Gastrocnemius medialis (tissue), 4 donors: ENCODE measurements around the gene APH1B. TPM values are rescaled to one million over a fixed set of nuclear protein-coding genes. Genes with fewer than 3 reads are reported as not detected.

ENCODE experiments used
- ATAC-seq, 2 donors: fragments of 150-250 bp; one replicate each; pipeline ENCODE4 v1.9.1; 2016
- DNase-seq, 2 donors: peaks; one replicate each; pipeline ENCODE4 v3.0.0-alpha.2; 2019
- H3K27ac ChIP-seq, 4 donors: fragments of 200-600 bp; sonication (generic); 1 replicate in 1 of 4; 2 replicates in 3 of 4; pipeline ENCODE4 v1.5.1; 2016 to 2018; ENCODE audit warnings: mild to moderate bottlenecking in 2 of 4, moderate library complexity in 1 of 4
- H3K27me3 ChIP-seq, 3 donors: fragments of 200-600 bp; sonication (generic) in 2 of 3; 1 replicate in 1 of 3; 2 replicates in 2 of 3; pipeline versions ENCODE4 v1.5.1 to v1.6.0; 2016 to 2019; ENCODE audit warnings: mild to moderate bottlenecking in 1 of 3, moderate library complexity in 1 of 3
- H3K36me3 ChIP-seq, 2 donors: fragments of 200-600 bp; sonication (generic) in 1 of 2; one replicate each; pipeline ENCODE4 v1.5.1; 2017 to 2018
- H3K4me1 ChIP-seq, 2 donors: fragments of 200-600 bp; sonication (generic) in 1 of 2; one replicate each; pipeline ENCODE4 v1.5.1; 2016 to 2017; ENCODE audit warnings: mild to moderate bottlenecking in 2 of 2
- H3K4me3 ChIP-seq, 4 donors: fragments of 200-600 bp; sonication (generic) in 3 of 4; 1 replicate in 1 of 4; 2 replicates in 3 of 4; pipeline ENCODE4 v1.5.1; 2016 to 2019; ENCODE audit warnings: mild to moderate bottlenecking in 2 of 4
- H3K9me3 ChIP-seq, 3 donors: fragments of 200-600 bp; sonication (generic) in 2 of 3; 1 replicate in 1 of 3; 2 replicates in 2 of 3; pipeline ENCODE4 v1.5.1; 2016 to 2019
- CTCF ChIP-seq, 5 experiments: fragments of 450-650 bp in 3 of 5; fragments of 200-600 bp in 2 of 5; sonication (generic) in 2 of 5; IDR thresholded peaks in 4 of 5; conservative IDR thresholded peaks in 1 of 5; 1 replicate in 4 of 5; 2 replicates in 1 of 5; pipeline ENCODE4 v1.5.1; 2016 to 2019; ENCODE audit warnings: antibody characterized with exemption in 5 of 5, mild to moderate bottlenecking in 3 of 5, moderate library complexity in 3 of 5
- POLR2A ChIP-seq, 2 donors: fragments of 450-650 bp; IDR thresholded peaks; one replicate each; pipeline ENCODE4 v1.6.1; 2017; ENCODE audit warnings: antibody characterized with exemption in 2 of 2, mild to moderate bottlenecking in 2 of 2, moderate library complexity in 2 of 2
- in situ Hi-C, 4 donors: fragments of 200-750 bp; cut with MboI; loops; one replicate each; pipeline versions ENCODE4 v1.15.0 to v1.8.0; 2017; ENCODE audit warnings: low sequenced_read_pairs in 4 of 4
- intact Hi-C: fragments of 100-400 bp; cut with DNase I; formaldehyde crosslinking; loops from one replicate; pipeline ENCODE4 v1.15.1; 2023; ENCODE audit warnings: low total_unique reads
- total RNA-seq, 4 donors: library from RNA; depleted of rRNA; stranded (reverse); fragments of >200 nt; gene quantifications; one replicate each; pipeline versions ENCODE4 v1.1.0 to v1.2.3, GENCODE V29; 2016

Gene APH1B
- total RNA-seq, 4 donors from 2014 or later: 2.4 to 5.6 (median 2.9) TPM

GRCh38 chr15:63344731-63345390, 67.5 kb downstream of the APH1B start:
- no peak for ATAC-seq
- Histone ChIP-seq H3K9me3 (no peaks in the 10 kb centered on the region), H3K4me1 (peaks cover 10 to 18% of the 10 kb centered on the region in 2 donors), H3K27me3 (peaks cover 0 to 2% (median 0%) of the 10 kb centered on the region in 3 donors), H3K36me3 (no peaks in the 10 kb centered on the region), H3K4me3 (no peak overlapping the region), H3K27ac (no peak overlapping the region)
- TF ChIP-seq CTCF (IDR thresholded peaks at IDR 0.05 in 4 of 5, conservative IDR thresholded peaks at IDR 0.05 in 1 of 5): no peak
- TF ChIP-seq POLR2A (IDR thresholded peaks at IDR 0.05): no peak
- no peak for DNase-seq
- intact Hi-C loops: no loop called here
- in situ Hi-C loops: no loop called here

GRCh38 chr15:63345391-63345752, 68.0 kb downstream of the APH1B start:
- ATAC-seq (no peak), DNase-seq (no peak)
- in situ Hi-C loops (no loop called here), intact Hi-C loops (no loop called here)
- Histone ChIP-seq H3K27me3 (peaks cover 0 to 2% (median 0%) of the 10 kb centered on the region in 3 donors), H3K4me1 (peaks cover 16 to 21% of the 10 kb centered on the region in 2 donors), H3K9me3 (no peaks in the 10 kb centered on the region), H3K4me3 (no peak overlapping the region), H3K27ac (no peak overlapping the region), H3K36me3 (no peaks in the 10 kb centered on the region)
- TF ChIP-seq CTCF (IDR thresholded peaks at IDR 0.05 in 4 of 5, conservative IDR thresholded peaks at IDR 0.05 in 1 of 5) (no peak), POLR2A (IDR thresholded peaks at IDR 0.05) (no peak)

GRCh38 chr15:63347074-63347857, 69.9 kb downstream of the APH1B start:
- intact Hi-C loops: no loop called here
- TF ChIP-seq CTCF (IDR thresholded peaks at IDR 0.05 in 4 of 5, conservative IDR thresholded peaks at IDR 0.05 in 1 of 5) (no peak), POLR2A (IDR thresholded peaks at IDR 0.05) (no peak)
- DNase-seq: no peak
- H3K4me1 ChIP-seq: peaks cover 18 to 25% of the 10 kb centered on the region in 2 donors
- no peak for ATAC-seq
- H3K9me3 ChIP-seq: no peaks in the 10 kb centered on the region
- H3K36me3 ChIP-seq: no peaks in the 10 kb centered on the region
- in situ Hi-C loops: no loop called here
- H3K27me3 ChIP-seq: no peaks in the 10 kb centered on the region
- no peak overlapping the region for H3K27ac ChIP-seq
- H3K4me3 ChIP-seq: no peak overlapping the region

GRCh38 chr15:63348392-63348791, 71.0 kb downstream of the APH1B start:
- TF ChIP-seq POLR2A (IDR thresholded peaks at IDR 0.05) (no peak), CTCF (IDR thresholded peaks at IDR 0.05 in 4 of 5, conservative IDR thresholded peaks at IDR 0.05 in 1 of 5) (no peak)
- Histone ChIP-seq H3K36me3 (no peaks in the 10 kb centered on the region), H3K4me3 (no peak overlapping the region), H3K9me3 (no peaks in the 10 kb centered on the region), H3K27me3 (no peaks in the 10 kb centered on the region), H3K4me1 (peaks cover 18 to 25% of the 10 kb centered on the region in 2 donors), H3K27ac (no peak overlapping the region)
- ATAC-seq (peak in 1 of 2 donors; percentile 3), DNase-seq (no peak)
- intact Hi-C loops (no loop called here), in situ Hi-C loops (no loop called here)
